ENCODE data around the gene SPIN2B.
"Not testable (repeated sequence)": the region's sequence is repeated elsewhere in the genome, so short reads cannot be mapped to it uniquely, and the experiment has no call there.

The SPIN2B gene

DNA sequence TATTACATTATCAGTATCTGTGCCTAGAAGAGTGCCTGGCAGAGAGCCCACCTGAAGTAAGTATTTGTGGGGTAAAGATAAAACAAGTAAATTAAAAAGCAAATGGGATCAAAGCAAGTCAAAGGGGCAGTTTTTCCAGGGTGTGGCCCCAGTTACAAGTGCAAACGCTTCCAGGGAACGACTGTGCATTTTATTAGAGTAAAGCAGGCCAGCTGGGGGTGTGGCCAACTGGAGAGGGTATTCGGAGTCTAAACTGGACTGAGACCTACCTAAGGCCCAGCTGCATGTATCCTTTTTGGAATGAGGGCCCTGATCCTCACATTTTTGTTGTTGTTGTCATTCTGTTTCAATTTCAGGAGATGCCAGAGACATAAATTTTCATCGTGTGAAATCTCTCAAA lies 3.8 kb downstream of the SPIN2B start:
- H3K36me3 Mint-ChIP-seq; H3K27me3 Mint-ChIP-seq; H3K4me3 Mint-ChIP-seq; H3K9me3 Mint-ChIP-seq (ENCODE audit: low read depth); H3K4me1 Mint-ChIP-seq (ENCODE audit: low read depth); H3K27ac Mint-ChIP-seq: not testable (repeated sequence)

DNA sequence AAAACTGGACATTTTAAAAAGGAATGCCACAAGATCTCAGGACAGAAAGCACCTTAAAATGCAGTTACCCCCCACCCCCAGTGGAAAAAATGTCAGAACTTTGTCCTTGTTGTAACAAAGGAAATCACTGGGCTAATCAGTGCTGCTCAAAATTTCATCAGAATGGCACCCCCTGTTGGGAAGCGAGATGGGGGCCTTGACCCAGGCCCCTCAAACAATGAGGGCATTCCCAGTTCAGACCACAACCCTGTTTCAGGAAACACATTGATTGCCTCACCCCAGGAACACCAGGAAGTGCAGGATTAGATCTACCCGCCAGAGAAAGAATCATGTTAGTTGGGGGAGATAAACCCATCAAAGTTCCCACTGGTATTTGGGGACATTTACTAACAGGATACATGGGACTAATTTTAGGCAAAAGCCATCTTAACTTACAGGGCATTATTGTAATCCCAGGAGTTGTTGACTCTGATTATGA lies 16.4 kb downstream of the SPIN2B start:
- Mint-ChIP-seq H3K36me3 (peaks cover 24% of the 10 kb centered on the region), H3K4me1 (ENCODE audit: low read depth) (no peaks in the 10 kb centered on the region), H3K4me3 (no peak overlapping the region), H3K9me3 (ENCODE audit: low read depth) (no peaks in the 10 kb centered on the region), H3K27me3 (no peaks in the 10 kb centered on the region), H3K27ac (no peak overlapping the region)

DNA sequence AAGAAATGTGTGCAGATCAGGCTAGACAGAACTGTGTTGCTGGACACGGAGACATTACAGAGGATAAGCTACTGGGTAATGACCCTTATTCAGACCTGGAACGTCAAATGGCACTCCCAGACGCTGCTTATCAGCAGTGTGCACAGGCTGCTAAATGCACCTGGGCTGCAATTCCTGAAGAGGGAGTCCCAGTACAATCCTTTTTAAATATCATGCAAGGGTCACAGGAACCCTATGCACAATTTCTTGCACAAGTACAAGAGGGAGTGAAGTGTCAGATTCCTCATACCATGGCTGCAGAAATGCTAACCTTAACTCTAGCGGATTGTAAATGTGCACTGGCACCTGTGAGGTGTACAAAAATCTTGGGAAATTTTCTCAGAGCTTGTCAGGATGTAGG lies 16.9 kb downstream of the SPIN2B start:
- Mint-ChIP-seq H3K9me3 (ENCODE audit: low read depth) (no peaks in the 10 kb centered on the region), H3K27ac (no peak overlapping the region), H3K36me3 (peaks cover 24% of the 10 kb centered on the region), H3K27me3 (no peaks in the 10 kb centered on the region), H3K4me1 (ENCODE audit: low read depth) (no peaks in the 10 kb centered on the region), H3K4me3 (no peak overlapping the region)

DNA sequence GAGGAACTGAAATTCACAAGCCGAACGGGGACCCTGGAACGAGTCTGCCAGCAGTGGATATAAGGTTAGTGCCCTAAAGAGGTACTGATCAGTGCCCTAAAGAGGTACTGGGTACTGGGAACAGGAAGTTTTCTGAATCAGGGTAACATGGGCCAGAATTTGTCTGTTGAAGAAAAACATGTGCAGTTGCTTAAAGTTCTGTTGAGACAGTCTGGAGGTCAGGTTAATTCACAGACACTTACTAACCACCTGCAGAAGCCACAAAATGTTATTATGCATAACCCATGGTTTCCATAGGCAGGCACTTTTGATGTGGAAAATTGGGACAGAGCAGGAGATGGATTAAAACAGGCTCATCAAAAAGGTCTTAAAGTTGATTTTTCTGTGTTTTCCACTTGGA lies 17.9 kb downstream of the SPIN2B start:
- Mint-ChIP-seq H3K27ac (no peak overlapping the region), H3K4me1 (ENCODE audit: low read depth) (no peaks in the 10 kb centered on the region), H3K9me3 (ENCODE audit: low read depth) (no peaks in the 10 kb centered on the region), H3K4me3 (no peak overlapping the region), H3K27me3 (no peaks in the 10 kb centered on the region), H3K36me3 (peaks cover 26% of the 10 kb centered on the region)

DNA sequence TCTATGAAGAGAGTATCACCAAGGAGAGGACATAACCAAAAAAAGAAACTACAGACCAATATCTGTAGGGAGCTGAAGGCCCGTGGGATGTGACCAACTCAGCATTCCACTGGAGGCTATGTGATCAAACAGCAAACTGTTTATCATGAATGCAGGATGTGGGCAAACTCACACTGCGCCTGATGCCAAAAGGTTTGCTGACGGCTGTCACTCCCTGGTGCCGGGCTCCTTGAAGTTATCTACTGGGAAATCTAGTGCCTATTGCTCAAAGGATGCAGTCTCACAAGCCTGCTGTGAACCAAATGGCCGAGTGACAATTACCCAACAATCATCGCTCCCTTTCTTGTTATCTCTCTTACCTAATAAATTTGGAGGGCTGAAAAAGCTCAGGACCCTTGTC lies 18.4 kb downstream of the SPIN2B start:
- peaks cover 28% of the 10 kb centered on the region for H3K36me3 Mint-ChIP-seq
- H3K4me1 Mint-ChIP-seq (ENCODE audit: low read depth); H3K27ac Mint-ChIP-seq; H3K9me3 Mint-ChIP-seq (ENCODE audit: low read depth); H3K4me3 Mint-ChIP-seq; H3K27me3 Mint-ChIP-seq: not testable (repeated sequence)

DNA sequence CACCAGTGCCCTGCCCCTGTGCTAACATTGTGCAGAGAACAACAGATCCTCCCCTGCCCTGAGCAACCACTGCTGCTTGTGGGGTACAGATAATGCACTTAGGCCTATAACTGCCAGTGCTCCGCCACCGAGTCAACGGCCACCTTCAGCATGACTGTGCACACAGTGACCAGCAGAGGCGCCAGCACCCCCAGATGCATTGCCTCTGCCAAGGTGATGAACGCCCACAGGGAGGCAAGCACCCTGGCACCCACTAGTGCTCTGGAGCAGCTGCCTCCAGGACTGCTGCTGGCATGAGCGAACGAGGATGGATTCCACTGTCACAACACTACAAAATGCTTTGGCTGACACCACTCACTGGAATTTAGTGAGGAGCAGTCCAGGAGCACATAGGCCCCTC lies 38.2 kb downstream of the SPIN2B start:
- Mint-ChIP-seq H3K9me3 (ENCODE audit: low read depth) (peaks cover 6% of the 10 kb centered on the region), H3K4me1 (ENCODE audit: low read depth) (no peaks in the 10 kb centered on the region), H3K36me3 (peaks cover 36% of the 10 kb centered on the region), H3K4me3 (no peak overlapping the region), H3K27ac (no peak overlapping the region), H3K27me3 (no peaks in the 10 kb centered on the region)

DNA sequence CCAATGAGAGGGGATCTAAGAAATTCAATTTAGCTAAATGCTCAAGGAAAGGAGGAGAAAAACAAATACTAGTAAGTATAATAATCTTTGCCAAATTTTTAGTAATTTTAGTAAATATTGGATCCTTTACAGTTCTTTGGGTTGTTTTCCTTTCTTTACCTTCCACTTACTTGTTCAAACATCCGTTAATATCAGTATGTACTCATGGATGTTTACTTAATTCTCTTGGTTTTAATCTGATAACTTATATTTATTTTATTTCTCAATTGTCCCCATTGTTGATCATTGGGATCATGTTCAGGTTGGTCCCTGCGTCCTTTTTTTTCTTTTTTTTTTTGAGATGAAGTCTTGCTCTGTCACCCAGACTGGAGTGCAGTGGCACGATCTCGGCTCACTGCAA lies 46.9 kb downstream of the SPIN2B start:
- Mint-ChIP-seq H3K27me3 (no peaks in the 10 kb centered on the region), H3K36me3 (no peaks in the 10 kb centered on the region), H3K9me3 (ENCODE audit: low read depth) (no peaks in the 10 kb centered on the region), H3K27ac (no peak overlapping the region), H3K4me3 (no peak overlapping the region), H3K4me1 (ENCODE audit: low read depth) (no peaks in the 10 kb centered on the region)

DNA sequence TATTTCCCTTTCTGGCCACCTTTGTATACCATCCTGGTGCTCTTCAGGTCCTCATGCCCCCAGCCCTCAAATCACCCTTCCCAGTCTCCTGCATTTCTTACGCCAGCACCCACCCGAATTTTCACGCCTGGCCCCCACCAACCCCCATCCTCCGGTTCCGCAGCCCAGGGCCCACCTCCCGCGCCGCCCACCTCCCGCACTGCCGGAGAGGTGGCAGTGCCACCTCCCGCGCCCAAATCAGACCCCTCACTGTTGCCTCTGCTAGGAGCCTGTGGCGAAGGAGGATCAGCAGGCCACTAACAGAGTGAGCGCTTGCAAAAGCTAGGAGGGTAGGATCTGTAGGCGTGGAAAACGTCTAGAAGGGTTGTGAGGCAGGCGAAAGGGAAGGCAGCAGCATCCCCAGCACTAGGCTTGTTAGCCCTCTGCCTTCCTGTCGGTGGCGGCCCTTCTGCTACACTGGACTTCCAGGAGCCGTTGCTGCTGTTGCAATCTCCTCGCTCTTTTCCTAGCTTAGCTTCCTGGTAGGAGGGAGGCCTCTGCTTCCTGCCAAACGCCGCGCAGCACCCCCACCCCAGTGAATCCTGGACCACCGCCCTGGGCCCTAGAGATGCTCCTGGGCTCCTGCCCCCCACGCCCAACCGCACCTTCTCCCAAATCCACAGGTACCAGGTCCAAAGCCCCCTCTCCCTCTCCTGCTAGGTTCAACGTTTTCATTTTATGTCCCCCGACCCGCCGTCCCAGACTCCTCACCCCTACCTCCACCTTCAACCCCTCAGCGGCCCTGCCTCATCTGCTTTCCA lies 51.0 kb downstream of the SPIN2B start:
- no peaks in the 10 kb centered on the region for H3K9me3 Mint-ChIP-seq (ENCODE audit: low read depth)
- no peak overlapping the region for H3K27ac Mint-ChIP-seq
- H3K4me3 Mint-ChIP-seq: no peak overlapping the region
- no peaks in the 10 kb centered on the region for H3K4me1 Mint-ChIP-seq (ENCODE audit: low read depth)
- no peaks in the 10 kb centered on the region for H3K27me3 Mint-ChIP-seq
- no peaks in the 10 kb centered on the region for H3K36me3 Mint-ChIP-seq

All from activated naive CD8-positive, alpha-beta T cell (primary cell).